GM19023 (cell line): ENCODE results near the gene TSPAN8.
"Not testable (repeated sequence)": the region's sequence is repeated elsewhere in the genome, so short reads cannot be mapped to it uniquely, and the experiment has no call there.

ENCODE experiments used
- ATAC-seq: cut with Tn5 transposase; IDR thresholded peaks from one replicate; pipeline ENCODE4 v1.9.1; 2021; ENCODE audit warnings: mild to moderate bottlenecking, moderate library complexity; ENCODE audit not compliant: unreplicated experiment

The TSPAN8 gene

DNA sequence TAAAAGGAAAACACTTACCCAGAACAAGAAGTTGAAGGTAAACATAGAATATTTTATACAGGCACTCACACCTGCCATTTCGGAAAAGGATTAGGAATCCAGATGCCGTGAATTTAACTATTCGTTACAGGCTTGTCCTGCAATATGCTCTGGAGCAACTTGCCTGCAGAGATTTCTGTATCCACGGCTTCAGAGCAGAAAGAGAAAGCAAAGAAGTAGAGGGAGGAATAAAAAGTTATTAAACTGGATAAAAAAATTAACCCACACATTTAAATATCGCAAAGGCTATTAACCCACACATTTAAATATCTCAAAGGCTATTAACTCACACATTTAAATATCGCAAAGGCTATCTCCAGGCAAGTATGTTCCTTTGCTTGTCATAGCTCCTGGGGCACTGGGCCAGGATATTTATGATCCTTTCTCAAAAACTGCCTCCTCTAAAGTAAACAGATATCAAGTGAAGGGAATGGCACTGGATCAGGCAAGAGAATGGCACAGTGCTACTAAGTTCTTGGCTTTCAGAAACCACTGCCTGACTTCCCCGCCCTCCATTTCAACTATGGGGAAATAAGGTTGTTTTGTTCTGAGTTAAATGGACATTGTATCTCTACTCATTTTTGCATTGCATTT lies at the start of gene TSPAN8:
TSPAN8 (minus strand) TSS at position 399 of the 633 bp plus-strand sequence; CDS start at position 78, 321 bp downstream.
- no peak for ATAC-seq

DNA sequence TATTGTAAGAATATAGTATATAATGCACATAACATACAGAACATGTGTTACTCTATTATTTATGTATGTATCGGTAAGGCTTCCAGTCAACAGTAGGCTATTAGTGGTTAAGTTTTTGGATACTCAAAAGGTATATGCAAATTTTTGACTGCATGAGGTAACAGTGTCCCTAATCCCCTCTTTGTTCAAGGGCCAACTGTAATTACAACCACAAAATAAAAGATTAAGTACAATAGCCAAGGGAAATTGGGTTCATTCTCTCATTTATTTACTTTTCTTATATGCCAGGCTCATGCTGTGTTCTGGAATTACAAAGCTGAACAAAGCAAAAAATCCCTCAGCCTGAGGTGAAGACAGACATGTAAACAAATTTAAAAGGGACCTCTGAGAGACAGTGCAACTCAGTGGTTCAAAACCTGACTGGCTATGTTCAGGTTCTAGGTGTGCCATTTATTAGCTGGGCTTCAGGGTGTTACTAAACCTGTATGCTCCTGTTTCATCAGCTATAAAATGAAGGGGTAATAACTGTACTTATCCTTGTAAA lies 43.4 kb upstream of the TSPAN8 start:
- ATAC-seq, result no peak

DNA sequence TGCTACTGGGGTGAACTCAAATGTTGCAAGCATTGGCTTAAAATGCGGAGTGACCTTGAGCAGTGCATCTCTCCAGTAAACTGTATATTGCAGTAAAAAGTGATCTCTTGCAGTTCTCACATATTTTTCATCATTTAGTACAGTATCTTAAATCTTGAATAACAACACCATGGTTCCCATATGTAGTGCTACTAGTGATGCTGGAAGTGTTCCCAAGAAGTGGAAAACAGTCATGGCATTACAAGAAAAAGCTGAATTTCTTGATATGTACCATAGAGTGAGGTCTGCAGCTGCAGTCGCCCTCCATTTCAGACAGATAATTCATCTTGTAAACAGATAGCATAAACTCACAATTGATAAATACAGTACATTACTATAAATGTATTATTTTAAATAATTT lies 42.9 kb upstream of the TSPAN8 start:
- ATAC-seq, result no peak

DNA sequence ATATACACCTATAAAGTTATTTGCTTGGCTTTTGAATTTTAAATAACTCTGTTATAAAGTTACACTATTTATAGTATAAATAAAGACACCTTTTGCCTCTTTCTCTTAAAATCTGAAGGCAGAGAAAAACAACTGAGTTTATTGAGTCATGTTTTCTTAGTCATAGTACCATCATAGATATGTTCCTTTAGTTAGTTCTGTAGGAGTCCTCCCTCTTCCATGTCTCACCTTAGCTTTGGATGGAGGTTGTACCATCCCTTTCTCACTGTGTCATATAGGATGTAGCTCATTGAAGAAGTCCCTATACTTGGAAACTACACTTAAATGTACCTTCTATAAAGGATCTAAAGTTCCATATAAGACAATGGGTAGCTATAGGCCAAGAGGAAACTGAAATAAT lies 39.7 kb upstream of the TSPAN8 start:
- no peak for ATAC-seq

DNA sequence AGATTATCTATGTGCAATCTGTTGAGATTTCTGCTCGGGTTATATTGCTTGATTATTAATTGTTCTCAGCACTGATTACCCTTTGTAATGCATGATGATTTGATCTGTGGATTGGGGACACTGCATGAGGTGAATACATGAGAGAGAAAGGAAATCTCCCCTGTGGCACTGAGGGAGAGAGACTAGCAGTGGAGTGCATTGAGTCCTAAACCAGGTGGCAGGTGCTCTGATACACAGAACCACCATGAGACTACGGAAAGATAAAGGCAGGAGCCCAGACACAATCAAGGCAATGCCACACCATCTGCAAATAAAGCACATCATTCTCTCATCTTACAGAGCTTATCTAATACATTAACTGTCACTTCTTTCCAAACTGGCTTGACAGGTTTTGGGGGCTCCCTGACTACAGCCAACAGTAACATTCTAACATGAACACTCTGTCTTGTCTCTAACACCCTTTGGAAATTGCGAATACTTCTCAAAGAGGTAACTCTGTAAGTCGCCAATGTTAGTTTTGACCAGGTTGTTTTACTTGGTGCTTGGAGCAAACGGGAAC lies 37.6 kb upstream of the TSPAN8 start:
- ATAC-seq, result no peak

DNA sequence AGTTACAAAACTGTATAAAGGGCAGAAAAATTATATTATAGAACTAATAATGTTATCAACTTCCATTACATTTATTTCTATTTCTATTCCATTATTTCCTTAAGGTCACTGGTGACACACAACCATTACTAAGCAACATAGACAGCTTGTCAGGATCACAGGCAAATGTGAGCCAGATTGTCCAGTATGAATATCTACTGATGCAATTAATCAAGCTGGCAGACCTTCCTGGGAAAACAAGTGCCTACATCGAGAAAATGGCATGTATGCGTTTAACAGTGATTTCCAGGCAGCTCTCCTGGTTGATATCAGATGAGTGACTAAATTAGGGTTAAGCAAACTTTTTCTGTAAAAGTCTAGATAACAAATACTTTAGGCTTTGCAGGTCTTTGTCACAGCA lies 36.9 kb upstream of the TSPAN8 start:
- no peak for ATAC-seq

DNA sequence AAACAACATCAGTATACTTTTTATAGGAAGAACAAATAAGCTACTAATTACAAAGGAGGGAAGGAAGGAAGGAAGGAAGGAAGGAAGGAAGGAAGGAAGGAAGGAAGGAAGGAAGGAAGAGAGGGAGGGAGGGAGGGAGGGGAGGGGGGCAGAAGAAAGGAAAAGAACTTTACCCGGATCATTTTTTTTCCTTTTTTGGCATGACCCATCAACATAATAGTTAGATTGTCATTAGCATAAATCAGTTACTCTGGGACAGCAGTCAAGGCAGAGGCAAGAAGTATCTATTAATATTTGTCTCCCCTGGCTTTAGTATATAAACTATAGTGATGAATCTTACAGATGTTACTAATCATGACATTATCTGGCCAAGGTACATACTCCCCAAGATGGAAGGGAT lies 35.2 kb upstream of the TSPAN8 start:
- no peak for ATAC-seq

DNA sequence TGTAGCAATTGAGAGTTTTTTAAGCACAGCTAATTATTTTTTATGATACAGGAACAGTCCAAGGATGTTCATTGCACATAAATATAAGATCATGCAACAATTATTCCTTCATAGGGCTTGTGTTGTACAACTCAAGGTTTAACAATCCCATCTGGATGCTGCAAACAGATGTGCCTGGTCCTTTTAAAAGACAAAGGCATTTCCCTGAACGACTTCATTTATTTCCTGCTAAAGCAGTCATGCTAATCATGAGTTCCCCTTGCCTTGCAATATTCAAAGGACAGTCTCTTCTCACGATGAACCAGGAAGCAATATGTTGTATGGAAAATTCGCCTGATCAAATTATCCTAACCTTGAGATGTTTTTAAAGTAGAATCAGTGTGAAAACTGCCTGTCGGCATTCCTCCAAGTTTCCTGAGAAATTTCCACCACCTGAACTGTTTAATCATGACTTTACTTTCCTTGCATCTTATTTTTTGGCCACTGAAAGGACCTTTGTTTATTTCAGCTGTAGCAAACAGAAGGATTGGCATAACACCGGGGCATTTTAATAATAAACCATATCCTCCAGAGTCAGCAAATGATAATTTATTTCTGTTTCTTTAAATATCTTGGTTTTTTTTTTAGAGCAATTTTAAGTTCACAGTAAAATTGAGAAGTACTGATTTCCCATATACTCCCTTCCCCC lies 33.9 kb upstream of the TSPAN8 start:
- ATAC-seq, result no peak

DNA sequence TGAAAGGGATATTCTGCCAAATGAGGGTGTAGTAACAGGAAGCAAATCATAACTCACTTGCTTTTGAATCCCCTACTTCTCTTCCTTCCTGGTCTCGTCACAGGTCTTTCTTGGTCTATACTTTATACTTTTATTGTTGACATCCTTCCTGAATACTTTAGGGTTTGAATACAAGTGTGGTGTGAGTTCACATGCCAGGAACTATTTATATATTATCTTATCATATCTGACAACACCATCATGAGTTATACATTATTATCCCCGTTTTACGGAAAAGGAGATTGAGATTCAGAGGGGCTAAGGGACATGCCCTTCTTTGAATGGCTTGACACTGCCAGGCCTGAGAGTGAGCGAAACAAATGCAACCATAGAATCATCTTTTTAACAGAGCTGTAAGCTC lies 33.0 kb upstream of the TSPAN8 start:
- no peak for ATAC-seq

DNA sequence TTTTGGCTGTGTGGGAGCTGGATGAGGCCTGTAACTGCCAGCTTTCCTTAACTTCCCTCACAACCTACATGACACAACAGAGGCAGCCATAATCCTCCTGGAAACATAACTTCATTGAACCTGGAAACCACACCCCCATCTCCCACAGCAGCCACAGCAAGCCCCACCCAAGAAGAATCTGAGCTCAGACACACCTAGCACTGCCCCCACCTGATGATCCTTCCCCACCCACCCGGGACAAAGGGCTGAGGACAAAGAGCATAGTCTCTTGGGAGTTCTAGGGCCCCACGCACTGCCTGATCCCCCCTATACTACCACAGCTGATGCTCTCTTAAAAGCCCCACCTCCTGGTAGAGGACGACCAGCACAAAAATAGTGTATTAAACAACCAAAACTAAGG lies 29.6 kb upstream of the TSPAN8 start:
- ATAC-seq, result no peak

DNA sequence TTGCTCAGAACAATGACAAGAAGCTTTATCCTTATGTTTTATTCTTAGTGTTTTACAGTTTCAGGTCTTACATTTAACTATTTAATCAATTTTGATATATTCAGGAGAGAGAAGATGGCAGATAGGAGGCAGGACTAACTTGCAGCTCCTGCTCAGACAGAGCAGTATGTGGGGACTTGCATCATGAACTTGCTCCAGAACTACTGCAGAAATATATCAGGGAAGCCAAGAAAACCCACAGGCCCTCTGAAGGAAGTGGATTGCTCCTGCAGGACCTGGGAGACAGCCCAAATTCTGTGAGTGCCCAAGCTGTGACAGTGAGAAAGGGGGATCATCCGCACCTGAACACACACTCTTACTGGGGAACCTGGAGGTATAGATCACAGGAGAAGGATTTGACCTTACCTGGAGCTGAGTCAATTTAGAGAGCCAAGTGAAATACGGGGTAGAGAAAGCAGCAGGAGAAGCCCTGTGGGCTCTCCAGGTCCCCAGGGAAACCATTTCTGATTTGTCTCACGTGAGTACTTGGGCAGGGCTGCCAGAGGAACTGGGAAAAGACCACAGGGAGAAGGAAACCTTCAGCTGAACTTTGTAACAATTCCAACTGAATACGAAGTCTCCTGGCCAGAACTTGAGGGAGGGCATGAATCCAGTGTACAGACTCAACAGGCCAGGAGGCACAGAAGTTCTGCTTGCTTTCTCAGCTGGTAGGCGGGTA lies 28.9 kb upstream of the TSPAN8 start:
- no peak for ATAC-seq

DNA sequence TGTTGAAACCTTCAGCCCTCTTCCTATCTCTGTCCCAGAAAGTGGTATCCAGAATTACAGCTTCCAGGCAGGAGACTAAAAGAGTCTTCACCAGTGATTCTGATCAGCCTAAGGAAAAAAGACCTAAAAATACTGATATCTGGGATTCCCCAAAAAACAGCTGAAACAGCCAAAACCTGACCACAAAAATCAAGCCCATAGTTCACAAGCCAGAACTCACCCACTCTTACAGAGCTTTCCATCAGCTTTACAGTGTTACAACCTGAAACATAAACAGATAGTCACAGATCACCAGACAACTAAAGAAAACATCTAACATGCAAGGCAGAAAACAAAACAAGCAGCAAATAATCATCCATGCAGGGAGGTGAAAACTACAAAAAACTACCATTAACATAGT lies 26.0 kb upstream of the TSPAN8 start:
- ATAC-seq, result no peak

DNA sequence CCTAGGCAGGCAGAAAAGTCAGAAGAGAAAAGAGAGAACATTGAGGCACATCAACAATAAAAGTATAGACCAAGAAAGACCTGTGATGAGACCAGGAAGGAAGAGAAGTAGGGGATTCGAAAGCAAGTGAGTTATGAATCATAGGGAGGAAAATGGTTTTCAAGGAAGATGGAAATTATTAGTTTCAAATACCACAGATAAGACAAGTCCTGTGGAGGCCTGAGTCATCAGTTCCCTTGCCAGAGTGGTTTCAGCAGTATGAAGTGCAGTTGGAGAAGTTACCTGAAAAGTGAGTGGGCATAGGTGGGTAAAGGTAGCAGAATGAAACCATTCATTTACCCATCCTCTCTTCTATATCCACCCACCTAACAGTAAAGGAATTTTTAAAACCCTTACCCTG lies 25.2 kb upstream of the TSPAN8 start:
- ATAC-seq, result no peak

DNA sequence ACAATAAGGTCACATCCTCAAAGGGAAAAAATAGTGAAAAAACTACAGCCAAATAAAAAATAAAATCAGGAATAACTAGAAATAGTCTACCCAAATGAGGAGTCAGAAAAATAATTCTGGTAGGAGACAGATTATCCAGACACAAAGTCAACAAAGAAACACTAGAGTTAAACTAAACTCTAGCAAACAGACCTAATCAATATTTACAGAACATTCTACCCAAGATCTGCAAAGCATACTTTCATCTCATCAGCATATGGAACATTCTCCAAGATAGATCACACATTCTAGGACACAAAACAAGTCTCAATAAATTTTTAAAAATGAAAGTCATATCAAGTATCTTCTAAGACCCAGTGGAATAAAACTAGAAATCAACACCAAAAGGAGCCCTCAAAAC lies 20.4 kb upstream of the TSPAN8 start:
- ATAC-seq, result no peak

DNA sequence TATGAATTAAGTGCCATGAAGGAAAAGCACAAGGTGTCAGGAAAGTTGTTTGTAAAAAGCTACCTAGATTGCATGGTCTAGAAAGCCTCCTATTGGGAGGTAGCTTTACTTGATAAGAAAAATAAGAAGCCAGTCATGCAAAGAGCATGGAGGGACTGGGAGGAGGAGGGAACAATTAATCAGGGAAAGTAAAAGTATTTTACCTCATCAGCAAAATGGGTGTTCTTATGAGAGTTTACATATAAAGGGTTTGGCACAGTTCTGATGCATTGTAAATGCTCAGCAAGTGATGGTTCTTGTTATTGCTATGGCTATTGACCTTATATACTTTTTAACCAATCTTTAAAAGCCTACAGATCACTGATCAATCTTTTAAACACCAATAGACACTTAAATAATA lies 17.0 kb upstream of the TSPAN8 start:
- no peak for ATAC-seq

DNA sequence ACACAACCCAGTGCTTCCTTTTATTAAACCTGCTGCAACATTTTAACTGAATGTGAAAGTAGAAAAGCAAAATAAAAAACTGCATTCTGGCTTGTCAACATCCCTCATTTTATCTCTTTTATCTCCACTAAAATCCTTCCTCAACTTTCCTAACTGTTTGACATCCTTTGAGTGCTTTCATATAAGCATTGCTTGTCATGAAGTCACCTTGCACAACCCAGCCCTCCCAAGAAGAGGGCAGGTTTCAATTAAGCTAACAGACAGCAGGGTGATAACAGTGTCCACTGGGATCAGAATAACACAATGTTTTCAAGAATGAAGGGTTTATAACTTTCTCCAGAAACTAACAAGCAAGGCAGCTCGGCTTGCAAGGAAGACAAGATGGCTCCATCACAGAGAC lies 16.3 kb upstream of the TSPAN8 start:
- ATAC-seq, result no peak

DNA sequence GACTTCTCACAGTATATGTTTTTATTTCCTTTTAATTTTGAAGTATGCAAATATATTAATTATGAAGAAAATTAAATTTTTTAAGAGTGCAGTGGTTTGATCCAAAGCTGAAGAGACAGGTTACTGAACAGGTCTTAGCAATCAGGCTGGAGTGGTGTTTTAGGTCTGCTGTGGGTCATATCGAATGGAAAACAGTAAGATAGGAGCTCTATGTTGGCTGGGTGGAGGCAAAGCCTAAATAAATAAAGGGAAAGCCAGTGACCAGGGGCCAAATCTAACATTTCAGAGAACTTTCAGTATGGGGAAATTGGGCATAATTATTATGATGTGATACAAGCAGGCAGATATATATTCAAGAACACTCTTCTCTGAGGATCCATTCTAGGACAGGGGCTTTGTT lies 12.7 kb upstream of the TSPAN8 start:
- ATAC-seq, result no peak

DNA sequence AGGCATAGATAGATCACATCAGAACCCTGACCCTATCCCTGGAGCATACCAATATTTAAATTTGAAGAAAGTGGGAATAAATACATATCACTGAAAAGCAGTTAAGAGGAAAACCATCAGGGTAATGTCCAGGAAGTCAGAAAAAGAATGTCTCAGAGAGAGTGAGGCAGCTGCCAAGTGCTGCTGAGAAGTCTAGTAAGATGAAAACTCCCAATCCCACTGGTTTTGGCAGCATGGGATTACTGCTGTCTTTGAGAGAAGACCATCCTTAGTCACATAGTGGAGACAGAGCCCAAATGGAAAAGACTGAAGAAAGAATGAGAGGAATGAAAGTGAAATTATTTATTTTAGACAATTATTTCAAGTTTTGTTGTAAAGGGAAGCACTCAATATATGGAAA lies 11.5 kb upstream of the TSPAN8 start:
- ATAC-seq, result no peak

DNA sequence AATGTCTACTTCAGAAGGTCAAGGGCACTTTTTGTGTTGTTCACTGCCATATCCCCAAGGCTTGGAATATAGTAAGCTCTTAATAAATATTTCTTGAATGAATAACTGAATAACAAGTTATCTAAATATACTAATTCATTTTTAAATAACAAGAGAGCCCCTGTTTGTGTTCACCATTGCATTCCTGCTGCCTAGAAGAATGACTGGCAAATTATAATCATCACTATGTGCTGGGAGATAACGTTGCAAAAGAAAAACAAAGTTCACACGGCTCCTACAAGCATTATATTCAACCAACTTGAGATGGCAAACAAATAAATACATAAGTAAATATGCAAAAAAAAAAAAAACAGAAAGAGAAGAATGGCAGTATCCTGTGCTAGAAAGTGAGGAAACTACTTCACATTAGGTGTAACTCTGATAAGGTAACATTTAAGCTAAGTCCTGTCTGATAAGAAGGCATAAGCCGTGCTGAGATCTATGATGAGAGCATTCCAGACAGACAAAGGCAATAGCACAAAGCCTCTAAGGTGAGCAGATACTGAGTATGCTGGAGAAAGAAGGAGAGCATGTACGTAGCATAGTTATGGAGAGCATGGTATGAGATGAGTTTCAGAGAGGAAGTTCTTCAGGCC lies 9.2 kb upstream of the TSPAN8 start:
- no peak for ATAC-seq

DNA sequence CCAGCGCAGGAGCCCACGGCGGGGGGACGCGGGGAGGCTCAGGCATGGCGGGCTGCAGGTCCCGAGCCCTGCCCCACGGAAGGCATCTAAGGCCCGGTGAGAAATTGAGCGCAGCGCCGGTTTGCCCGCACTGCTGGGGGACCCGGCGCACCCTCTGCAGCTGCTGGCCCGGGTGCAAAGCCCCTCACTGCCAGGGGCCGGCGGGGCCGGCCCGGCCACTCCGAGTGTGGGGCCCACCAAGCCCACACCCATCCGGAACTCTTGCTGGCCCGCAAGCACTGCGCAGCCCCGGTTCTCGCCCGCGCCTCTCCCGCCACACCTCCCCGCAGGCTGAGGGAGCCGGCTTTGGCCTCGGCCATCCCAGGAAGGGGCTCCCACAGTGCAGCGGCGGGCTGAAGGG lies 8.5 kb upstream of the TSPAN8 start:
- no peak for ATAC-seq

DNA sequence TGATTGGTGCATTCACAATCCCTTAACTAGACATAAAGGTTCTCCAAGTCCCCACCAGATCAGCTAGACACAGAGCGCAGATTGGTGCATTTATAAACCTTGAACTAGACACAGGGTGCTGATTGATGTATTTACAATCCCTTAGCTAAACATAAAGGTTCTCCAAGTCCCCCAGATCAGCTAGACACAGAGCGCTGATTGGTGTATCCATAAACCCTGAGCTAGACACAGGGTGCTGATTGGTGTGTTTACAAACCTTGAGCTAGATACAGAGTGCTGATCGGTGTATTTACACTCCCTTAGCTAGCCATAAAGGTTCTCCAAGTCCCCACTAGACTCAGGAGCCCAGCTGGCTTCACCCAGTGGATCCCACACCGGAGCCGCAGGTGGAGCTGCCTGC lies 8.0 kb upstream of the TSPAN8 start:
- ATAC-seq, result not testable (repeated sequence)
